GM18873 (cell line): ENCODE results near the gene ADAMTS17.

Experiments
- ATAC-seq: cut with Tn5 transposase; IDR thresholded peaks from one replicate; pipeline ENCODE4 v1.9.1; 2021; ENCODE audit warnings: mild to moderate bottlenecking, moderate library complexity, moderate number of reproducible peaks; ENCODE audit not compliant: unreplicated experiment, low FRiP score

ADAMTS17 gene

DNA sequence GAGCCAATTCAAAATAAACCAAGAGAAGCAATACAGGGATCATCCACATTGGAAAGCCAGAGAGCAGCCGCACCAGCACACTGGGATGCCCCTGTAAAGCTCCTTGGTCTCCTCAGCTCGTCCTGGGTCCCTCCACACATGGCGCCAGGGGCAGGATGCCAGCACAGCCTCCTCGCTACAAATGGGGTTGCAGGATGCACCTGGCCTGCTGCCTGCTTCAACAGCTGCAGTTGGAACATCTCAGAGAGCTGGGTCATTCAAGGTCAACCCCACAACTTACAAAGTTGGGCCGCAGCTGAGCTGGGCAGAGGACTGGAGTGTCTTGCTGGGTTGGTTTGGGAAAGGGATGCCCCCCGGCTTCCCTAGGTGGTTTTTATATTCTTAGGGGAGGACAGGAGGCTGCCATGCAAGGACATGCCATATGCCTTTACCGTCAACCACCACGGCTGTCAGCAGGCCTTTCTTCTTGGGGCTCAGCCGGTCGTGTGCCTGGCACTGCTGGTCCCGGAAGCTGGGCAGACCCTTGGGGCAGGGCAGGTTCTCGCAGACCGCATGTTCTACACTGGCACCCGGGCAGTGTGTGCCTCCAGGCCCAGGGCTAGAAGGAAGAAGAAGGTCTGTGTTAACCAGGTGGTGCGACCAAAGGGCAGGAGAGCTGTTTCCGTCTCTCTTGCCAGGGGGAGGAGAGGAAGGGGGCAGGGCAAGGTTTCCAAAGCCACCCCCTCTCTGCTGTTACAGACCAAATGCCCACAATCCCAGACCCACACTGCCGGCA, 225.2 kb downstream of the ADAMTS17 start:
- ATAC-seq: no peak

DNA sequence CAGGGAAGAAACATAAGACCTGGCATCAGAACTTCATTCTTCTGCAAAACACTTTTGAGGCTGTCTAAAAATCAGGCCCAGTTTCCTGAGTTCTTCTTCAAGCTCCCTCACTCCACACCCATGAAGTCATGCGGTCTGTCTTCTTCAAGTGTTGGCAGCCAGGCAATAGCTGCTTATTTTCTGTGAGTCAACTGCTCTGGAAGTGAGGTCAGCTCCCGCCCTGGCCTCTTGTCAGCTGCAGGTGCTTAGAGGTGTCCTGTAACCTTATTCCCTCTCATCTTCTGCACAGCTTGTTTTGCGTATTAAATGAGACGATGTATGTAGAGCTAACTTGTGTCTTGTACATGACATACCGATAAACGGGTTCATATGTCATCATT, 226.1 kb downstream of the ADAMTS17 start:
- no peak for ATAC-seq

DNA sequence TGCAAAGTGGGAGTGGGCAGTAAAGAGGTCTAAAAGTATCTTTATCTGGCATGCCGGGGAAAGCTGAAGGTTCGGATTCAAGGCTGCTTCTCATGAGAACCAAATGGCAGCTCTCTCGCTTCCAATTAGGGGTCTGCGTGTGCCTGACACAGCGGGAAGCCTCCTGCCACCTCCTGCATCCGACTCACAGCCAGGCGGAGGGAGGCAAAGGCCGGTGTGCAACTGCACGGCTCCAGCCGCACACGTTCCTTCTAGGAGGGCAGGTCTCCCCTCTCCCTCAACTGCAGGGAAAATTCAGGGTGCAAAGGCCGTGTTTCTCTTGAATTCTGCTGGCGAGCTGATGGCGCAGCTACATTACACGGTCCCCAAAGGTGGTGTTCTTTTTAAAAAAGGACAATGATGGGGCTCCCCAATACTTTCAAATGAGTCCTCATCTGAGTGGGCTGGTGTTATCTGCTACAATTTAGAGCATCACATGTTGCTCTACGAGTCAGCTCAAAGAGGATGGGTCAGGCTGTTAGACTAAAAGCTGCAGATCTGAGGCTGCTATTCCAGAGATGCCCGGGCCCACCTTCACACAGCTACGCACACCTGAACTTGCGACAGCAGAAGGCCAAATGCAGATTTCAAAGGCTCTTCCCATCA, 226.6 kb downstream of the ADAMTS17 start:
- no peak for ATAC-seq

DNA sequence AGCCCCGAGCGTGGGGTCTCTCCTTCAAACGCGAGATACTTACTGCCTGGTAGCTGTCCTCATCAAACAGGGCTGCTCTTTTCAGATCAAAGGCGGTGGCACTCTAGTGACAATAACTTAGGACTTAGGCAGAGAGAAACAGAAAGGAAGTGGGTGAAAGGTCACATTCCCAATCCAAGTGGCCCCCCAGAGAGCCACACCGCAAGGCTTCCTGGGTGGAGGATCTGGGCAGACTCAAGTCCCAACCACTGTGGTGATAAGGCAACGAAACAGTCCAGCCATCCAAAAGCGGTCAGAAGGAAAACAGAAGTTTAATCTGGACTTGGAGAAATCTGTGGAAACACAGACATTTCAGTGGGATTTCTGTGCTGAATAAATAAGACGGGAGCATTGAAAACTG, 227.2 kb downstream of the ADAMTS17 start:
- ATAC-seq: no peak

DNA sequence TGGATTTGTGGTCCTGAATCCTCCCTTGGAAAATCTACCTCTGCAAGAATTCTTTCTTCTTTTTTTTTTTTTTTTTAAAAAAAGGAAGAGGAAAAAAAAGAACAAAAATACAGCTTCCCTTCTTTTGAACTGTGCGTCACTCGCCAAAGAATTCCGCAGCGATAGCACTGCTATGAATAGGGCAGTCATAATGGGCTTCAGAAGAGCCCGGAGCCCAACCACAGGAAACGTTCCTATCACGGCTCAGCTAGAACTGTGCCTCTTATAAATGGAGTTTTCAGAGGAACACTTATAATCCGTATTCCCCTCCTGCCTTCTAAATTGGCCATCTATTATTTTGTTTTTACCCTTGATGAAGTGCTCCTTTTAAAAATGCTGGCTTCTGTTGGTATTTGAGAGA, 227.7 kb downstream of the ADAMTS17 start:
- ATAC-seq: no peak

DNA sequence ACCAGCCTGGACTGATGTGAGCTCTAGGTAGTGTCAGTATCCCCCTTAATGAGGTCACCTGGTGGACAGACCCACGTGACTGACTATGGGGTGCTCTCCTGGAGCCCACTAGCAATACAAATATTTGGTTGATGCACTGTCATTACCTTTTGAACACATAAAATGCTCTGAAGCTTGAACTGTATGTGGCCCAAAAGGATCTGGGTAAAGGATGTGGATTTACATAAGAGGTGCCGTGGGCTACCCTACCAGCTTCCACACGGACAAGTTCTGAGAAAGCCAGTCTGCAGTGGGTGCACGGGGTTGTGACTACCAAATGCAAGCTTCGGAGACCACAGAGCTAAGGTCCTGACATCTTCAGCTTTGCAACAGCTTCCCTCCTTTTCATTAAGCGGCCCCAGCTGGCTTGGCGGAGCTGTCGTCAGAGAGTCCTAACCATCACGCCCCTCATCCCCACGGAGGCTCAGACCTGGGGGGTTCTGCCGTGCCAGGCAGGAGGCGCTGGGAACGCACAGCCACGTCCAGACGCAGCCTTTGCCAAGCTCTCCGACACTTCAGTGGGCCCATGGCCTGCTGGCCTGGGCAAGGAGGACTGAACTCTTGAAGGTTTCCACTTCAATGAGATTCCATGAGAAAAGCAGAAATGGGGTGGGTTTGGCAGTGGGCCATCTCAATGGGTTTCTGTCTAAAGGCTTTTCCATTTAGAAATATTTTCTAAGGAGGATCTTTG, 228.3 kb downstream of the ADAMTS17 start:
- no peak for ATAC-seq

DNA sequence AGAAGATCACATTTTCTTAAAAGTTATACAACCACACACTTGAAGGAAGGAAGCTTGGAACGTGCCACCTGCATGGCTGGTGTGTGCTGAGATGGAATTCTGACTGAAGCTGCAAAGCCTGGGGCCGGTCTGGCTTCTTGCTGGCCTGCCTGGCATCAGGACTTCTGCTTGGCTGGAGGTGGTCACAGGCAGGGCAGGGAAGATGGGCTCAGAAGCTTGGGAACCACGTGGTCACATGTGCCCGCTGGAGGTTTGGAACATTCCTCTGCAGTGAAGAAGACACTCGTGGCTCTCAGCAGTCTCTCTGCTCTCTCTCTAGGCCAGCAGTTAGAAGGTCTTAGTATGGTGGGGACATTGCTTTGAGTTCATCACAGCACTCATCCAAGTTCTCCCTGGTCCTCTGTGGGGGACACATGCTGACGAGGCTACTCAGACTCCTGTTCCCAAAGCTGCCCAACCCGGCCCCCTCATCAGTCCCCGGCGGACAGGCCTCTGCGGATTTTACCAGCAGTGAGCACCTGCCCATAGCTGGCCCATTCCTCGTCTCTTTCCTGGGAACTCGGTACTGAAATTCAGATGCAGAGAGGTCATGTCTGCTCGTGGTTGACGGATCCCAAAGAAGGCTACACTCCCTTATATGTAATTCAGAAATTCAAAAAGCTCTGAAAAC, 229.0 kb downstream of the ADAMTS17 start:
- ATAC-seq: no peak

DNA sequence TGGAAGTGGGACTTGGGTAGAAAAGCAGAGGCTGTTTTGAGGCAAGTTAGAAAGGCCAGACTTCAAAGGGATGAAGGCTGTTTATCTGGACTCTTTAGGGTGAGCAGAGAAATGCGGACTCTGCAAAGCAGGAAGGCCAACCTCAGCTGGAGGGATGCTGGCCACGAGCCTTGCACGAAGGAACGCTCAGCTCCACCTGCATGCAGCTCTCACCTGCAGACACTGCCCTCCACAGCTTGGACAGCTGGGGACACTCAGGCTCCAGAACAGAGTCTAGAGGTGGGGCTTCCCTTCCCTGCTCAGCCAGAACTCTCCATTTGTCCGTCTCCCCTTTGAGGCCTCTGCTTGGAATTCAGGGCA, 229.7 kb downstream of the ADAMTS17 start:
- no peak for ATAC-seq

DNA sequence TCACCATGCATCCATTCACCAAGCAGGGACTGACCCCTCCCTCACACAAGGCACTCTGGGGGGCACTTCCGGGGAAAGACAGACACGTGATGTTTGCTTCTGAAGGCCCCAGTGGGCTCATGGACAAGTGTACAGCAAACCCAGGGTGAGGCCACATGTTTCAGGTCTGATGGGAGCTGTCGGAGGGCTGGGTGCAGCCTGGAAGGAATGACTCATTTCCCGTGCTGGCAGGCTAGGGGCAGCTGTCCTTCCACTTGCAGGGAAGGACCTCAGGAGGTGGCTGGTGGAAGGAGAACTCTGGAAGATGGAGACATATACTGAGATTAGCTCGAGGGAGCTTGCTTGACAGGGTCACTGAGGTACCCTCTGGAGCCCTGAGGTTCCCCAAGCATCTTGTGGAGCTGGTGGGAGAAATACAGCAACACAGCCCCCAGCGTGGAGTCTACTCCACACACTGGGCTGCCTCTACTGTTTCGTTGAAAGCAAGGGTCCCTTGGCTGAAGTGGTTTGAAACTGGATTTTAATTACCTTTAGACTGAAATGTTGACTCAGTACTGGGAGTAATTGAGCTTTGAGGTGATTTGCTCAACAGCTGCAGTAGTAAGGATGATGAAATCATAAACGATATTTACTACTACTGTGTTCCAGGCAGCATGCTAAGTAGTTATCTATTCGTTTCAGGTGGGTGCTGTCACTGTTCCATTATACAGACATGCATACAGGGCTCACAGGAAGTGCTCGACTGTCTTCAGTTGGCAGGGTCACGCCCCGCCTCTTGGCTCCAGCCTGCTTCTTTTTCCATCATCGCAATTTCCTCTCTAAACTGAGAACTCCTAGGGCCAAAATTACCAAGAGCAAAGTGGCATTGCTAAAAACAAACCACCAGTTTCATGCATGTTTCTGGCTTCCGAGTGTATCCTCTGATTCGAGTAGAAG, 230.4 kb downstream of the ADAMTS17 start:
- no peak for ATAC-seq

DNA sequence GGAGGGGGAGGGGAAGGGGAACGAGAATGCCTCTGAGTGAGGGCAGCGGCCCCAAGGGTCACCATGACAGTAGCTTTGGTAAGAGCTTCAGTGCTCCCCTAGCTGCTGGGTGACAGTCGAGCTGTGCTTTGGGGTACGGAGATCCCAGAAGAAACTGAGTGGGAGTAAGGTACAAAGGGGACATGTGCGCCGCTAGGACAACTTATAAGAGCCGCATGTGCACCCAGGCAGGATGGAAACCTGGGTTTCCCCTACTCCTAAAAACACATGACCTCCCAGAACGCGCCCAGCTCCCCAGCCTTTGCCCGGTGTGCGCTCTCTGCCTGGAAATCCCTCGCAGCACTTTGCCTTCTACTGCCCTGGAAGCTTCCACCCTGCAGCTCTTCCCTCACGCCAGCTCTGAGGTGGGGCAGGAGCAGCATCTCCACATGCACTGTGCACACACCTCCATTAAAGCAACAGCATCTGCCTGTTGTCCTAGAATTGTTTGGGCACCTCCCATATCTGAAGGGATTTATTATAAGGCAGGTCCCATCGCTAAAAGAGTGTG, 232.2 kb downstream of the ADAMTS17 start:
- no peak for ATAC-seq

DNA sequence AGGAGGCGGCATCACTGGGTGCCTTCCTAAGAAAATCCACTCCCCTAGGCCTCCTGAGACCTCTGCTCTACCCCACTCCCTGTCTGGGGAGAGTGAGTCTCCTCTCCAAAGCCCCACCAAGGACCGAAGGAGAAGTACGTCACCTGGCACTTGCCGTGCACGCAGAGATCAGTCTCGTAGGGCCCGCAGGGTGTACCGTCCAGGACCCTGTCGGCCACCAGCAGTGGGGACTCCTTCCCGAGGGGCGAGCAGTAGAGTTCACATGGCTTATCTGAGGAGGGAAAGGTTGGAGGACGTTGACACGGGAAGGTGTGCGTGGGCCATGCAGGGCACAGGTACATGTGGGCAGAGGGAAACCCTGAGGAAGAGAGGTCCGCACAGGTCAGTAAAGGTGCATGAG, 232.9 kb downstream of the ADAMTS17 start:
- no peak for ATAC-seq

DNA sequence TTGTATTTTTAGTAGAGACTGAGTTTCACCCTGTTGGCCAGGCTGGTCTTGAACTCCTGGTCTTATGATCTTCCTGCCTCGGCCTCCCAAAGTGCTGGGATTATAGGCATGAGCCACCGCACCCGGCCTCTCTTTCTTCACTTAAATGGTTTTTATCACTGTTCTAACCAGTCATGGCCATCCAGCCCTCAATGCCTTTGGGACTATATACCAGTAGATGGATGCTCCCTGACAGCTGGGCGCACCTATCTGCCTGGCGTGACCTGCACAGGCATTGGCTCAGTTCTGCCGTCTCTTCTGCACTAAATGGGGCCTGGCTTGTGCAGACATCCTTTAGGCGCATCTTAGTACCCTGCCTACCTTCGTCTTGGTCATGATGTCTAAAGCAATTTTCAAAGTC, 233.4 kb downstream of the ADAMTS17 start:
- ATAC-seq: no peak

DNA sequence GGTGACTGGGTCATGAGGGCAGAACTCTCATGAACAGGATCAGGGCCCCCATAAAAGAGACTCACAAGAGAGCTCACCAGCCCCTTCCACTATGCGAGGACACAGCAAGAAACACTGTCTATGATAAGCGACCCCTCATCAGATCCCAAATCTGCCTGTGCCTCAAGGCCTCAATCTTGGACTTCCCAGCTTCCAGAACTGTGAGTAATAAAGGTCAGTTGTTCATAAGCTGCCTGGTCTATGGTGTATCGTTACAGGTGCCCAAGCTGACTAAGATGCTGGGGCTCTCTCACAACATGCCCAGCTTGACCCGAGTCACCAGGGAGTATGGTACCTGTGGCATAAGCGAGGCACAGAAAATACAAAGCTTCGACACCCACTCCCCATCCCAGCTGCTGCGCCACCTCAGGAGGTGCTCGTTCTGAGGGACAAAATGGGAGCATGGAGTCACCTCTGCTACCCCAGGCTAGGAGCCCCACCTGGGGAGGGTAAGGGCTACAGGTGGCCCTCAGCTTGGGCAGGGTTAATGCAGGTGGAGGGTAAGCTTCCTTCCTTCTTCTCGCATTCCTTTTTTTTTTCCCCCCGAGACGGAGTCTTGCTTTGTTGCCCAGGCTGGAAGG, 234.1 kb downstream of the ADAMTS17 start:
- ATAC-seq: no peak

DNA sequence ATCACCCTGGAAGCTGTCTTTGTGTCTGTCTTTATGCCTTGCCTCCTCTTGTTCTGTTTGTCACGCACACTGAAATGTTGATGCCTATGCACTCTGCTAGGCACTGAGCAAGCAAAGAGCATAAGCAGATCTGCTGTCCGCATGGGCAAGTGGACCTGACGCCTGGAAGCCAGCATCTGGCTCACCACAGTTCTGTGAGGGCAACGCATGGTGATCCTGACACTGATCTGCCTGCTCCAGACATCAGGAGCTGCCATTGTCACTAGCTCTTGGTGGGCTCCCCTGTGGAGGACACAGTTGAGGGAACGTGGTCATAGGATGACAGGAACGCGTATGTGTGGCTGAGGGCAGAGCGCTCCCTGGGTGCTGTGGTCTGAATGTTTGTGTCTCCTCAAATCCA, 234.6 kb downstream of the ADAMTS17 start:
- ATAC-seq: no peak

DNA sequence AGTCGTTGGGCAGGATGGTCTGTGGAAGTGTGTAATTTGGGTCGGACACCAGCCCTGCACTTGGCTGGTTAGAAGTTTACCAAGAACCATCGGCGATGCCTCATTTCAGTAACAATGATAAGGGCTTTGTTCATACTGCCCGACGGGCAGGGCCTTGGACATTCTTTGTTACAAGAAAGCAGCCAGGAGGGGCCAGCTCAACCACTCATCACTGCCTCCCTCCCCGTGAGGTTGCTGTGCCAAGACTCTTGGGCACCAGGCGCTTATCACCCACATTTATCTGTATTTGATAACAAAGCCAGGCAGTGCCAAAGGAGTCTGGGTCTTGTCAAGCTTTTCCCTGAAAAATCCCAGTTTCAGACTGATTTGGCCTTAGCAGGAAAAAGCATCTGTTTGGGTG, 235.0 kb downstream of the ADAMTS17 start:
- ATAC-seq: no peak

DNA sequence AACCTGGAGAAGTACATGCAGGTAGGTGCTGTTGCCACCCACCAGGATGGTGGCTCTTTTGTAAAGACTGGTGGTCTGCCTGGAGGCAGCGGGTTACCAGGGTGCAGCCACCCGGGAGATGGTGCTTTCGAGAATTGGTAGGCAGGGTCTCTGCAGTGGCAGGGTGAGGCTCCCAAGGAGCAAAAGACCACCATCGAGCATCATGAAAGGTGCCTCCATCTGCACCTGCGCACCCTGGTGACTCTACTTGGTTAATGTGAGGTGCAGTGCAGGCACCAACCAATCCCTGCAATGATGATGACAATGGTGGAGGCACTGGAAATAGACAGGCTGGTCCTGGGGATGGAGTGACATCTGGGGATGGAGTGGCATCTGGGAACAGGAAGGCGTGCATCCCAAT, 236.7 kb downstream of the ADAMTS17 start:
- no peak for ATAC-seq

DNA sequence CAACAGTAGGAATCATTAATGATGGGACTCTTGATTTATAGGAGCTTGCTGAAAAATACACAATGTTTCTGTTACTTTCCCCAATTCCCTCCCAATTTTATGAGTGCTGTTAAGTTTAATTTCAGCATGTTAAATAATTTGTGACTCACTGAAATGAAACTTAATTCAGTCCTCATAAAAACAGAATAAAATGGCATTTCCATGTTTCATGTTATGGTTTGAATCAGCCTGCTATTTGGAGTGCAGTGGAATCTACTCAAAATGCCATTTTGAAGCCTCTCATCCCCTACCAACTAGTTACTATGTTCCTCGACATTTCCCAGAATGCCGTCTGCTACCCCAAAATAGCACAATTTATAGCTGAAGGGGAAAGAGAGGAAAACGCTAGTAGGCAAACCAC, 237.5 kb downstream of the ADAMTS17 start:
- ATAC-seq: no peak

DNA sequence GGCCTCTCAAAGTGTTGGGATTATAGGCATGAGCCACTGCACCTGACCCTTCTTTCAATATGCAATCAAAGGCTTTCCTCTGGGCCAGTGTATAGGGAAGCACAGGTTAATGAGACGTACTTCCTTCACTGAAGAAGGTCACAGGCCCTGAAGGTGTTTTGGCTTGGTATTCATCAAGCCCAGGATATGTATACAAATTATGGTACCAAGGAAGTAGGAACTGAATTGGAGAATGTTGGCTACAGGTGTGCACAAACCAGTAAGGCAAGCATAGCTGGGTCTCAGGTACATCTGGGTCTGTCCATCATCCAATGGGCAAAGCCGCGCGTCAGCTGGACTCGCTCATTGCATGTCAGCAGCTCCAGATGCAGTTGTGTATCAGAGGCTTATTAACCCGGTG, 237.9 kb downstream of the ADAMTS17 start:
- no peak for ATAC-seq

DNA sequence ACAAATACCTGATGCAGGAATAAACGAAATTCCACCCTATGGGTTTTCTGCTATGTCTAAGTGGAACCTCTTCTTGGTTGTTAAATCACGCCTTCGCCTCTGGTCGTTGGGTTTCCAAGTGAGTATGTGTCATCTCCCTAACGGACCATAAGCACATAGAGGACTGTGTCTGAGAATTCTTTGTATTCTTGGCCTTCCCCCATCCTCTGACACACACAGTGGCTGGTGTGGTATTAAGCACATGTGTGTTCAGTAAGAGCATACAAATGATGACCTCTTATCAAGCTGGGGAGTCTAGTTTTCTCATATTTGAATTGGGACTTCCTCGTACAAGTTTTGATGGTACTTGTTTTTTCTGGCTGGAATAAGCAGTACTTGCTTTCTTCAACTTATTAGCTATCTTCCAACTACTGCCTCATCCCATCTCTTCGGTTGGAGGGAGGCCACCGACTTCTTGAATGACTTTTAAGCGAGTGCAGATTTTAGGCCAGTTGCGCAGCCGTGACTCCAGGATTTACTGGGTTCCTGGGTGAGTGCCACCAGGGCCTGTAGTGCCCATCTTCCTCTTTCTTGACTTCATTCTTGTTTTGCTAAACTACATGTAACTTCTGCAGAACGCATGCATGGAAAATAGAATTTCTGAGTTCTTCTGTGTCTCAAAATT, 240.2 kb downstream of the ADAMTS17 start:
- ATAC-seq: no peak
